Pons (tissue), 1 donor: ENCODE measurements around the gene RPL37A.

Source experiments
- DNase-seq: peaks from one replicate; pipeline ENCODE4 v3.0.0-alpha.2; 2016; ENCODE audit warnings: low spot score

Gene RPL37A

DNA sequence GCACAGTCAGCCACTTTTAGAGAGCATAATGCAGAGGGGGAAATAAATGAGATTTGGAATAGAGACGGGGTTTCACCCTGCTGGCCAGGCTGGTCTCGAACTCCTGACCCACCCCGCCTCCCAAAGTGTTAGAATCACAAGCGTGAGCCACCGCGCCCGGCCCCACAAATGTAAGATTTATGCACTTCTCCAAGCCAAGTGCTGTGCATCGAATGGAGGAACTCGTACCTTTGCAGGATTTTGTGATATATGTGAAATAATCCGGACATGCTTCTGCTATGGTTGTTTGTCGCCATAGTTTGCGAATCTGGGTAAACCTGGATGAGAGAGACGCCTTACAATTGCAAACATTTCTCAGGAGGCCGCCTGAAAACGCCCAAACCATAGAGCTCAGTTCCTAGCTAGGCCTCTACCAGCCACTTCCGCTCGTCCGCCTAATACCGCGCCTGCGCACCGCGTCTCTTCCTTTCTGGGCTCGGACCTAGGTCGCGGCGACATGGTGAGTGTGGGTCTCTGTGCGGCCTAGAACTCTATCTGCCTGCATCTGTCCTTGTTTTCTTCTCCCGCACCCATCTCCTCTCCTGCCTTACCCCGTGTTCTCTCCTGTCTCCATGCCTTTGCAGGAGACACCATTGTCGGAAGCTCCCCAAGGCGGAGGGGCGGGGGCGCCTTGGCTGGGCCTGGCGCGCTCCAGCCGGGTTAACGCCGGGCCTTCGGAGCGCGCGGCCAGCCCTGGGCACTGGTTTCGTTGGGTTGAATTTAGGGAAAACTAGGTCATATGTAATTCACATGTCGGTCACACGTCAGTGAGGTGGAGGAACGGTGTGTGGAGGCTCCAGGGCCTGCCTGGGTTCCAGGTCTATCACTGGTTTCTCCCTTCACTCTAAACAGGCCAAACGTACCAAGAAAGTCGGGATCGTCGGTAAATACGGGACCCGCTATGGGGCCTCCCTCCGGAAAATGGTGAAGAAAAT is at the start of gene RPL37A:
TSS of gene RPL37A (plus strand) at position 466 of the 974 bp plus-strand sequence. CDS start at position 497, 31 bp downstream.
- DNase-seq, result peak; percentile 95

DNA sequence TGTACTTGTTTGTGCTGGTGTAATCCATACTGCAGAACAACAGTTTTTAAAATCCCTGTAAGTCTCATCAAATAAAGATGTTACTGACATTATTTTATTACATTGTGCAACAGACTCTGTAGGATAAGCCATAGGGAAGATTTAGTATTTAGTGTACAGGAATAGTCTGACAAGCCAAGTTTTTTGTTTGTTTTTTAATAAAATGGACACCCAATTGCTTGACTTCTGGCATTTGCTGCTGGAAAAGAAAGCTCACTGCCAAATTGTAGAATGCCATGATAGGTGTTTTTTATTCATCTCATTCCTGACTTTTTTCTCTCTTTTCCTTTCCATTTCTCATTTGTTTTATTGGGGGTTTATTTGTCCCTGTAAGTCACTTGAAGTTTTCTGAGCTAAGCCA is 48.3 kb upstream of the RPL37A start:
- DNase-seq, result no peak

- DNase-seq, result no peak
These were observed 47.9 kb upstream of the RPL37A start for GRCh38 chr2:216450784-216451183.

DNA sequence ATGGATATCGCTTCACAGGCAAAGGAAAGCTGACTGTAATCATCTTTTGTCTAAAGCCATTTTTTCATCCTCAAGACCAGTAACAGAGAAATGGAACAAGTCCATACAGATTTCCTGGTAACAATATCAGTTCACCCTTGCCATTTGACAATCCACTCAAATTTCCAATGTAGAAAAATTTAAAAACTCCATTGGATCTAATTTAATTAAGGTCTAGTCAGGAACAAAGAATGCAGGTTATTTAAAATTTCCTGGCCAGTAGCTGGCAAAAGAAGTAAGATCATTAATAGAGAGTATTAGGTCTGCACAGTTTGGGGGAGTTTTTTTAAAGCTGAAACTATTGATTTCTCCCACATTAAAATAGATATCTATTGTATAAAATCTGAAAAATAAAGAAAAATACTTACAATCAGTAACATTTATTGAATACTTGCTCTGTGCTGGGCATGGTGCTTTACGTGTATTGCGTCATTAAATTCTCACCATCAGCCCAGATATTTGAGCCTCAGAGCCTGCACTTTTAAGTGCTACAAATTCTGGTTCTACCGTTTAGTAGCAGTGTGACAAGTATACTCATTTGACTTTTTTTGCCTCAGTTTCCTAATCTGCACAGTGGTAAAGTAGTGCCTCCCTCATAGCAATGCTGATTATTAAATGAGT is 44.6 kb upstream of the RPL37A start:
- DNase-seq, result no peak

DNA sequence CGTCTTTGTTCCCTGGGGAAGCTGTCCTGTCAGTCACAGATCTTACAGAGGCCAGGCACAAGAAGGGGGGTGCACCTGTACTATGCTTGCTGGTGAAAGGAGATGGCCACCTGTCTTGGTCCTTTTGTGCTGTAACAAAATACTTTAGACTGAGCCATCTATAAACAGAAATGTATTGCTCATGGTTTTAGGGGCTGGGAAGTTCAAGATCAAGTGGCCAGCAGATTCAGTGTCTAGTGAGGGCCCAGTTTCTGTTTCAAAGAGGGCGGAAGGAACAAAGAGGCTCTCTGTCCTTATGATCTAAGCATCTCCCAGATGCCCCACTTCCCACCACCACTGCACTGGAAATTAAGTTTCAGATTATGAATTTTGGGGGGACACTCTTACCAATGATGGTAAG is 35.5 kb upstream of the RPL37A start:
- no peak for DNase-seq

GRCh38 chr2:216464104-216464720 is 34.4 kb upstream of the RPL37A start:
- no peak for DNase-seq

DNA sequence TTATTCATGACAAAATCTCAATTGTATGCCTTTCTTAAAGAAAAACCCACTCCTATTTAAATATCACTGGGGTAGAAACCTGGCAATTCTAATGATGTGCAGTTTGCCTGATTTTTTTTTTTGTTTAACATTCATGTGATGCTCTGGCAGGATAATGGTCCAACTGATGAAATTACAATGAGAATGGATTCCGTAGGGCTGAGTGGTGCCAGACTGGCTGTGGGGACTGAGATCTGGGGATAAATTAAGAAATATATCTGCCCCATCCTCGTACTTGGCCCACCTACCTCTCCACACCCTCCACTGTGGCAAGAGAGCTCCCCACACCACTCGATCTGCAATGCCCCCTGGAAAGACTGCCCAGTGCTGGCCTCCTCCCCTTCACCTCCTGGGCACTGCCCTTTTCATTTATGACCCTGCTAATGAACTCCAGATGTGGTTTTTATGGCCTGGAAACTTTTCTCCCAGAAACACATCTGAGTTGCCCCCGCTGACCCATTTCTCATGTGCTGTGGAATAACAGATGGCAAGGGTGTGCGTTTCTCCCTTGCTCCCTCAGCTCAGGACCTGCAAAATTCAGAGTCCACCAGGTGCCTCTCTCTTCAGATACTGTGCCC is 33.0 kb upstream of the RPL37A start:
- DNase-seq, result no peak

- DNase-seq, result no peak
These were observed 30.8 kb upstream of the RPL37A start for GRCh38 chr2:216467845-216468244.

DNA sequence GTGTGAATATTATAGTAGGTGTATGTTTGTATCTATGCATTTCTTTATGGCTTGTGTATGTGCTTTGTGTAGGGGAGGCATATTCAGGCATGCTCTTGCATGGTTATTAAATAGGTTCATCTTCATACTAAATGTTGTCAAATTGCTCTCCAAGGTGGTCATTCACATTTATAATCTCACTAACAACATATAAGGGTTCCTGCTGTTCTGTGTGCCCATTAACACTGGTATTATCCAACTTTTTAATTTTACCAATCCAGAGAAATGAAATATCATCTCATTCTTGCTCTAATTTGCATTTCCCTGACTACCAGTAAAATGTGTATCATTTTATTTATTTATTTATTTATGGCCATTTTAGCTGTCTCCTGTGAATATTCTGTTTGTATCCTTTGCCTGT is 29.0 kb upstream of the RPL37A start:
- no peak for DNase-seq

DNA sequence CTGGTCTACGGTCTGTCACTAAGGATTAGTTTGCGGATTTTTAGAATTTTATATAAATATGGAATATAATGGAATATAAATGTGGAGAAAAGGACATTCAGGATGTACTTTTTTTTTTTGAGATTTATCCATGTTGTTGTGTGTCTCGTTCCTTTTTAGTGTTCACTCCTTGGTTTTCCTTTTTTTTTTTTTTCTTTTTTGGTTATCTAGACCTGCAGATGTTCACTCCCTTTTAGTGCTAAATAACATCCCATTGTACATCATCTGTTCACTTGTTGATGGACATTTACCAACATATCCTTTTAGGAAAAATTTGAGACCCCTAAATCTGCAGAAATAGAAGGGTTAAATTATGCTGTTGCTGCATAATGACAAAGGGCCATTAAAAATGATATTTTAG is 25.5 kb upstream of the RPL37A start:
- DNase-seq, result no peak

- peak; percentile 48 for DNase-seq
These were observed 23.5 kb upstream of the RPL37A start for GRCh38 chr2:216474925-216475670.

- no peak for DNase-seq
These were observed 22.9 kb upstream of the RPL37A start for GRCh38 chr2:216475767-216476166.

DNA sequence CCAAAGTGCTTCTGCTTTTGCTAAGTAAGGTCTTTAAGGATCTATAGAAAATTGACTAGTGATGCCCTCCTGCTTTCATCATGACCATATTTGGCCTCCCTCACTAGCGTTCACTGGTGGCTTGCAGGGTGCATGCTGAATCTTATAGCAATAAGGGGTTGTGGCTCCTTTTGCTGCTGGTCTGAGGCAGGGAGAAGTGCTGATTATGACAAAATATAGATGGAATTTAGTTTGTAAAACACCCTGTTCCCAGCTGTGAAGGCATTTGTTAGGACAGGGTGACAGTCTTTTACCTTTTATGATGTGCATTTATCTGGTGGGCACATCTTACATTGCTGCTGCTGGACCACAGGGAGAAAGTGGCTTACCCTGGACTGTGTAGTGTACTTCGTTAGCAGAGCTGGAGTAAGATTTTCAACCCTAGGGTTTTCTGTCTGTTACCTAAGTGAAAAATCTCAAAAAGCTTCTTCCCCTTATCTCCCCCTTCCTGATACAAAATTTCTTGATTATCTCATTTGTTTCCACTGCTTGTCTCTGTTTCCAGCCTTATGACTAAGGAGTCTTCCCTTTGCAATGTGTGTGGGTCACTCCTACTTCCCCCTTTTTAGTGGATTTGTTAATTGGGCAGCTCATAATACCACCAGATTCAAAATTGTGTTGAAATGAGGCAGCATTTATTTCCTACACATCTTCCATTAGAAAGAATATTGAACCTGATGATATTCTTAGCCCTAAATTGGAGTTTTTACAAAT is 21.2 kb upstream of the RPL37A start:
- DNase-seq, result no peak

DNA sequence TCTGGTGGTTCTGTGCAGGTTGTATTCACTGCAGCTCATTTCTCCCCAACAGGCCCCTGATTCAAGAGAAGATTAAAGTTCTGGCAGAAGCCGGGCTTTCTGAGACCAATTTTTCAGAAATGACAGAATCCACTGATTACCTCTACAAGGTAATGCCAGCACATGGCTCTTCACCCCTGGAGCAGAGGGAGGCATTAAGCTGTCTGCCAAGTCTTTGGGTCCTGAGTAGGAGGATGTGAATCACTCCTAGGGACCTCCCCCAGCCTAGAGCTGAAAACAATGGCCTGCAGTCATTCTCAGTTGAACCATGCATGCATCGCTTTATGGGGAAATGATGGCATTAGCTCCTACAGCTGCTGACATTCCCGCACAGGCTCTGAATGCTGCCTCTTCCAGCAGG is 20.5 kb upstream of the RPL37A start:
- DNase-seq, result peak; percentile 86

GRCh38 chr2:216478791-216479190 is 19.9 kb upstream of the RPL37A start:
- no peak for DNase-seq

GRCh38 chr2:216480221-216480620 is 18.4 kb upstream of the RPL37A start:
- DNase-seq, result no peak

DNA sequence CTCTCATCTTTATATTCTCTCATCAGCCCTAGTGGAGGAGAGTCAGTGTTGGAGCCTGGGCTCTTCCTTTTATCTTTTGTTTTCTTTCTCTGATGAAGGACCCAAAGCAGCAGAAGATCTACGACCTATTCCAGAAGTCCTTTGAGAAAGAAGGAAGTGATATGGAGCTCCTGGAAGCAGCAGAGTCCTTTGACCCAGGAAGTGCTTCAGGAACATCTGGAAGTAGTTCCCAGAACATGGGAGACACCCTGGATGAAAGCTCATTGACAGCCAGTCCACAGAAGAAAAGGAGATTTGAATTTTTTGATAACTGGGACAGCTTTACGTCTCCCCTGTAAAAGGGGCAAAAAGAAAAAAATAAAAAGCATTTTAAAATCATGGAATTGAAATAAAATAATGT is 16.0 kb upstream of the RPL37A start:
- DNase-seq, result no peak

DNA sequence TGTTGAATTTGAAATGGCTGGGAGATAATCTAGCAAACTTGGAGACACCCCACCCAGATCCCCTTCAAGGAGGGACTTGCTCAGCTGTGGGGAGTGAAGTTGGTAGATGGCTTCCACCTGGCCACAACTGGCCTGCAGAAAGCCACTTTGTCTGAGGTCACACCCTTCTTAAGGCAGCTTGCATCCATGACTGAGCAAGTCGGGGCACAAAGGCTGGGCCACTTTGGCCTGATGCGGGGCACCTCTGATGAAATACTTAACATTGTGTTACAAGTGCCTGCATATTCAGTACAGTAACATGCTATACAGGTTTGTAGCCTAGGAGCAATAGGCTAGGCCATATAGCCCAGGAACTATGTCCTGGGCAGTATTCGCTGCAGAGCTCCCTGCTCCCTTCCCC is 13.4 kb upstream of the RPL37A start:
- no peak for DNase-seq

DNA sequence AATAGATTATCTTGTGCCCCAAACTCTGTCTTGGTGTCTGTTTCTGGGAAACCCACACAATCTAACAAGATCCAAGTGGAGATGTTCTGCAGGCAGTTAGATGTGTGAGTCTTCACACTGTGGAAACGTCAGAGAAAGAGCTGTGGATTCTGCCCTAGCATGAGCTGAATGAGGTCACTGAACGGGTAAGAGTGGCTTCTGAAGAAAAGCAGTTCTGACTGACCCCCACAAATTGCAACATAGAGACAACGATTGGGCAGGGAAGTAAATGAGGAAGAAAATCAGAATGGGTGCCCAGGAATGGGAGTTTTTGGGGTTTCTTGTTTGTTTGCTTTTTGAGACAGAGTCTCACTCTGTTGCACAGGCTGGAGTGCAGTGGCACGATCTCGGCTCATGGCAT is 12.9 kb upstream of the RPL37A start:
- no peak for DNase-seq

DNA sequence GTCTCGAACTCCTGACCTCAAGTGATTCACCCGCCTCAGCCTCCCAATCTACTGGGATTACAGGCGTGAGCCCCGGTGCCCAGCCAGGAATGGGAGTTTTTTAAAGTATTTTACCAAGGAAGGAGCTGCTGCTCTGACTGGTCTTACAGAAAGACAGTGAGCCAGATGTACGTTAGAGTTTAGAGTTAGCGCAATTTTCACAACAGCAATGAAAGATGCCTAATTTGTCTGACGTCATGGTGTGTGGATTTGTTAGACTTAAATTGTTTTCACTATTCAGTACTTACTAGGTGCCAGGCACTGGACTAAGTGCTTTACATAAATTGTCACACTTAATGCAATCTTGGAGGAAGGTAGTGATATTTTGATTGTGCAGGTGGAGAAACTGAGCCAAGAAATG is 12.4 kb upstream of the RPL37A start:
- no peak for DNase-seq

DNA sequence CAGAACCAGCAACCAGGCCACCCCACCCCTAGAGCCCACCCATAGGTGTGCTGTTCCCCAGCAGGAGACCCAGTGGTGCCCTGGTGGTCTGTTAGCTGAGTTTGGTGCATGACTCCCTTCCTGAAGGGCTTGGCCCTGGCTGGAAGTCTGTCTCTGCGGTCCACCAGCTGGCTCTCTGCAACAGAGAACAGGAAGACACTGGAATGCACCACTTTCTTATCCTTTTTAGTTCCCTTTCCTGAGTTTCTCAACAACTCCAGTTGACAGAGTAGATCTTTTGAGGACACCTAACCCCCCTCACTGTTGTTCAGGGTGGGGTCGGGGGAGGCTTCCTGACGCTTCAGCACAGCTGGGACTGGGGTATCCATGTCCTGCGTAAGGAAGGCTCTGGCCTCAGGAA is 11.9 kb upstream of the RPL37A start:
- DNase-seq, result no peak
